ENCODE results near the gene CCDC51. TPM values are rescaled to one million over a fixed set of nuclear protein-coding genes. Genes with fewer than 3 reads are reported as not detected.

Gene CCDC51
- total RNA-seq, 1 experiment from 2014 or later = 29.3 TPM

- TF ChIP-seq, protein P1, sequence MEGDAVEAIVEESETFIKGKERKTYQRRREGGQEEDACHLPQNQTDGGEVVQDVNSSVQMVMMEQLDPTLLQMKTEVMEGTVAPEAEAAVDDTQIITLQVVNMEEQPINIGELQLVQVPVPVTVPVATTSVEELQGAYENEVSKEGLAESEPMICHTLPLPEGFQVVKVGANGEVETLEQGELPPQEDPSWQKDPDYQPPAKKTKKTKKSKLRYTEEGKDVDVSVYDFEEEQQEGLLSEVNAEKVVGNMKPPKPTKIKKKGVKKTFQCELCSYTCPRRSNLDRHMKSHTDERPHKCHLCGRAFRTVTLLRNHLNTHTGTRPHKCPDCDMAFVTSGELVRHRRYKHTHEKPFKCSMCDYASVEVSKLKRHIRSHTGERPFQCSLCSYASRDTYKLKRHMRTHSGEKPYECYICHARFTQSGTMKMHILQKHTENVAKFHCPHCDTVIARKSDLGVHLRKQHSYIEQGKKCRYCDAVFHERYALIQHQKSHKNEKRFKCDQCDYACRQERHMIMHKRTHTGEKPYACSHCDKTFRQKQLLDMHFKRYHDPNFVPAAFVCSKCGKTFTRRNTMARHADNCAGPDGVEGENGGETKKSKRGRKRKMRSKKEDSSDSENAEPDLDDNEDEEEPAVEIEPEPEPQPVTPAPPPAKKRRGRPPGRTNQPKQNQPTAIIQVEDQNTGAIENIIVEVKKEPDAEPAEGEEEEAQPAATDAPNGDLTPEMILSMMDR (IDR thresholded peaks at IDR 0.05 in 2 of 3, conservative IDR thresholded peaks at IDR 0.05 in 1 of 3; ENCODE audit: borderline replicate concordance in 1 of 3, insufficient read depth in 1 of 3, low read depth in 2 of 3, low read length in 2 of 3) = no peak
- TF ChIP-seq CEBPB (IDR thresholded peaks at IDR 0.05; ENCODE audit: low read depth) = no peak
These were observed 6.7 kb upstream of the CCDC51 start, which contains the start of gene ATRIP (continued) for GRCh38 chr3:48446425-48447193.

DNA sequence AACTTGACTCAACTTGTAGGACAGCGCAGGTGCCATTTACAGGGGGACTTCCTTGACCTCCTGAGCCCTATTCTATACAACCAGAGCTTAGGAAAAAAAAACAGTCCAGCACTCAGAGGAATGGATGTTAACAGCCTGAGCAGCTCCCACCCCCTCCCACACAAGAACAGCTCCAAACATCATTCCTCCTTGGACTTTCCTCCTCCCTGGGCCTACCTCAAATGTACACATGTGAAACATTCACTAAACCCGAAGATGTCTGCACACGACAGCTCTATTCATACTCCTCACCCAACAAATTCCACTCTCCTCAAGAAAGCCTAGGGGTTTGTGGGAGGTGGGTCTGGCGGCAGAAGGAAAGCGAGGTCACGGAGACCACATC is 6.1 kb upstream of the CCDC51 start:
- ChIA-PET POLR2A (interaction anchor here (1.1 to 1.7 kb wide), 8 partner anchors 10 to 190 kb away, joined by 3 to 13 read pairs (median 4); partner anchors contain the start of genes PFKFB4 and SLC26A6), RAD21 (ENCODE audit: low non-redundant PET in 1 of 2, low total read pairs in 2 of 2, uncharacterized antibody in 2 of 2, unreplicated experiment in 2 of 2) (interaction anchor here in 1 of 2 experiments (1.9 kb wide), 1 partner anchor 111 kb away, joined by 4 read pairs; the partner anchor contains the start of gene PFKFB4), CTCF (interaction anchor here (0.8 to 4.6 kb wide), 6 partner anchors 10 to 252 kb away, joined by 3 to 50 read pairs (median 4); no protein-coding TSS in a partner anchor)
- Histone ChIP-seq H3K9ac (ENCODE audit: low read length) (peak overlapping the region; percentile 87), H3K9me3 (ENCODE audit: control insufficient read depth in 1 of 2, insufficient read depth in 1 of 2, low read depth in 1 of 2, low read length in 2 of 2) (no peaks in the 10 kb centered on the region), H3K9me2 (ENCODE audit: insufficient read depth) (no peaks in the 10 kb centered on the region), H2AFZ (ENCODE audit: low read depth, low read length, poor library complexity, severe bottlenecking) (no peak overlapping the region), H3K4me1 (ENCODE audit: control insufficient read depth in 1 of 2, insufficient read depth in 2 of 2, low read length in 2 of 2) (peaks cover 17 to 31% of the 10 kb centered on the region in 2 experiments), H3K4me3 (replicated peaks in 1 of 2; ENCODE audit: low read depth in 1 of 2, low read length in 2 of 2) (peak overlapping the region; percentile 96 to 97), H3K27me3 (ENCODE audit: insufficient read depth, low read length) (no peaks in the 10 kb centered on the region), H3K27ac (ENCODE audit: low read depth, low read length) (peak overlapping the region; percentile 82), H4K20me1 (ENCODE audit: insufficient read depth) (no peaks in the 10 kb centered on the region), H3K79me2 (ENCODE audit: insufficient read depth, low read length) (peaks cover 54% of the 10 kb centered on the region), H3K4me2 (ENCODE audit: low read length) (peak overlapping the region; percentile 84), H3K36me3 (ENCODE audit: control insufficient read depth in 1 of 2, insufficient read depth in 2 of 2, low read length in 2 of 2) (peaks cover 16 to 34% of the 10 kb centered on the region in 2 experiments)
- TSS peak; percentile 85 for BruUV-seq (replicated peaks)
- intact Hi-C loops (cut with micrococcal nuclease) = no loop called here
- DNase-seq (ENCODE audit: low read depth, low spot score) (no peak), ATAC-seq (peak; percentile 5)
- TF ChIP-seq ELF1 (IDR thresholded peaks at IDR 0.05; ENCODE audit: borderline replicate concordance, low read depth) (no peak), RAD21 (IDR thresholded peaks at IDR 0.05; ENCODE audit: low read depth) (no peak), FOSL1 (IDR thresholded peaks at IDR 0.05; ENCODE audit: low read depth) (no peak), POLR2A (IDR thresholded peaks at IDR 0.05; ENCODE audit: borderline replicate concordance, extremely low read depth, insufficient read depth, insufficient read length) (no peak), POLR2AphosphoS5 (IDR thresholded peaks at IDR 0.05; ENCODE audit: low read depth, low read length) (no peak), ZNF274 (IDR thresholded peaks at IDR 0.05; ENCODE audit: low read depth, low read length) (no peak), ATF3 (IDR thresholded peaks at IDR 0.05) (no peak), YY1 (IDR thresholded peaks at IDR 0.05; ENCODE audit: extremely low read depth, insufficient replicate concordance, low read depth, low read length) (no peak), TCF7L2 (IDR thresholded peaks at IDR 0.05; ENCODE audit: borderline replicate concordance, extremely low read depth, insufficient read depth, insufficient read length) (no peak), CEBPB (IDR thresholded peaks at IDR 0.05; ENCODE audit: low read depth) (no peak), ZFX (IDR thresholded peaks at IDR 0.05) (no peak), EZH2phosphoT487 (IDR thresholded peaks at IDR 0.05; ENCODE audit: borderline replicate concordance) (no peak), SIN3A (IDR thresholded peaks at IDR 0.05; ENCODE audit: low read depth) (no peak)
- TF ChIP-seq, protein P1 (IDR thresholded peaks at IDR 0.05 in 2 of 3, conservative IDR thresholded peaks at IDR 0.05 in 1 of 3; ENCODE audit: borderline replicate concordance in 1 of 3, insufficient read depth in 1 of 3, low read depth in 2 of 3, low read length in 2 of 3) = no peak
